ENCODE results near the gene APPBP2.
"Not testable (repeated sequence)": the region's sequence is repeated elsewhere in the genome, so short reads cannot be mapped to it uniquely, and the experiment has no call there.

Gene APPBP2

DNA sequence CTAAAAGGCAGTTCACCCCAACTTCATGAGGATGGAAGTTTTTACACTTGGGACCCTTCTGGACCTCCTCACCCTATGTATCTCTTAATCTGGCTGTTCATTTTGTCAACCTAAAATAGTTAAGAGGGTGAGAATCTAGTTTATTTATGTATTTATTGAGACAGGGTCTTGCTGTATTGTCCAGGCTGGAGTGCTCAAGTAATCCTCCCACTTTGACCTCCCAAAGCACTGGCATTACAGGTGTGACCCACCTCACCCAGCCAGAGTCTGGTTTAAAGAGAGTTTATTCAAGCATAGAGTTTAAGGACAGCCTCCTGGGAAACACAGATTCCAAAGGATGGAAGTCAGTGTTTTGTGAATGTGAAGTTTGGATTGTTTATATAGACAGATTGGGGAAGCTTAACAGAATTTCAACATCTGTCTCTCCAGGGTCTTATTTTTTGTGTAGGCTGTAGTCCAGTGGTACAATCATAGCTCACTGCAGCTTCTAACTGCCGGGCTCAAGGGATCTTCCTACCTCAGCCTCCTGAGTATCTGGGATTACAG is 8.0 kb upstream of the APPBP2 start:
- no peak for DNase-seq (ENCODE audit: low read depth in 3 of 3)

DNA sequence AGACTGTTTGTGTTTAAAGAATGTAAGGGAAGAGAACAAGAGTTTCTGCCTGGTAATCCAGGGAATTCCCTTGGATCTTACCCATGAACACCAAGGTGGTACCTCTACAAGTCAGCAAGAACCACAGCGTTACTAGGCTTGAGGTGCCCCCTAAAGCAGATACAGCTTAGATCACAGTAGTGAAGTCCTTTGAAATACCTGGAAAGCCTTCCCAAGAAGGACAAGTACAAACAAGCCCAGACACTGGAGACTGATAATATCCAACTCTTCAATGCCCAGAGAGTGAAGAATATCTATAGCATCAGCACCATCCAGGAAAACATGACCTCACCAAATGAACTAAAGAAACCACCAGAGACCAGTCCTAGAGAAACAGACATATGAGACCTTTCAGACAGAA is 3.8 kb upstream of the APPBP2 start:
- DNase-seq (ENCODE audit: low read depth in 3 of 3) = no peak

DNA sequence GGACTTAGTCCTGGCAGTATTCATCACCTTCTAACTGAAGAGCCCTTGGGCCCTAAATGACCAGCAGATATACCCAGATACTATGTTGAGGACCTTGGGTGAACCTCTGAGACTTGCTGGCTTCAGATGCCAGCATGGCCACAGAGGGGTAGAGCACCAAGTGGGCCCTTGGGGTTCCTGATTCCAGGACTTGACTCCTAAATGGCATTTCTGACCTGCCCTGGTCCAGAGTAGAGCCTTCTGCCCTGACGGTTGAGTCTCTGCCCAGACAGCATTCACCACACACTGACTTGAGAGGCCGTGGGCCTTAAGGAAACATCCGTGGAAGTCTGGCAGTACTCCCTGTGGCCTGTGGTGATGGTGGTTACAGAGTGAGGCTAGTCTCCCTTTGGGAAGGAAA is 2.8 kb upstream of the APPBP2 start:
- no peak for DNase-seq (ENCODE audit: low read depth in 3 of 3)

DNA sequence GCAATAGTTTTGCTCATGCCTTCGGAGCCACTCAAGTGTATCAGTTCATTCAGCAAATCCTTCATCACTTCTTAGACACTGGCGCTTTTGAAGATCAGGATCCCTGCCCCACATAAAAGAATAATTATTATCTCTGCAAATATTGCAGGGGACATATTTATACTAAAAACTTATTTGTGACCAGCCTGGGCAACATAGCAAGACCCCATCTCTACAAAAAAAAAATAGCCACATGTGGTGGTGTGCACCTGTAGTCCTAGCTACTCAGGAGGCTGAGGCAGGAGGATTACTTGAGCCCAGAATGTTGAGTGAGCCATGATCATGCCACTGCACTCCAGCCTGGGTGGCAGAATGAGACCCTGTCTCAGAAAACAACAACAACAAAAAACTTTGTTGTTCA is 1.7 kb upstream of the APPBP2 start:
- no peak for DNase-seq (ENCODE audit: low read depth in 3 of 3)

DNA sequence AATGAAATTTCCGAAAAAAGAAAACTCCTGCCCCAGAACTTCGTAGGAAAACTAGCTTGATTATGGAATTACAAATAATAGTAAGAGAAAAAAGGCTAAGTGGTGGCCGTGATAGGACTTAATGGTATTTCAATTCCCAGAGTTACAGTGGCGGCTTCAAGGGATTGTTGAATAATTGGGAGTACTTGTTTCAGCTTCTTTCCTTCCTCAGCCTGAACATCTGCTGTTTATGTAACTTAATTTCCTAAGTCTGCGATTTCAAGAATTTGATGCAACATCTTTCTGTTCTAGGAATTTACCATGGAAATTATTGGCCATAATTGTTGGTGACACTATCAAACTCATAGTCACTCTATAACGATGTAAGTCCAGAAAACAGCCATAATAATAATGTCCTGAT is 684 bp upstream of the APPBP2 start:
- DNase-seq (ENCODE audit: low read depth in 3 of 3) = no peak

DNA sequence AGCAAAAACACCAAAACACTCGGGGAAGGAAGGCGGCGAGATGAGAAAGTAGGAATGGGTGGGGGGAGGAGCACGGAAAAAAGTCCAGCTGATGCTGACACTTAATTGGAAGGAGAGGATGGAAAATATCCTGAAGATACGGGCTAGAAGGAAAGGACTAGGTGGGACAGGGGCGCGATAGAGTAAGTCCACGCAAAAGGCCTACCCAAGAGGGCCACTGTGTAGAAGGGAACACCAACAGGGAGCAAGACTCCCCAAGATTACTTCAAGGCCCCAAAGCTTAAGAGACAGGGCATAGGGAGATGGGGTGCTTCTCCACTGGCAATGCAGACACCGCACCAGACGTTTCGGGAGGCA is 736 bp downstream of the APPBP2 start:
- DNase-seq (ENCODE audit: low read depth in 3 of 3) = no peak

DNA sequence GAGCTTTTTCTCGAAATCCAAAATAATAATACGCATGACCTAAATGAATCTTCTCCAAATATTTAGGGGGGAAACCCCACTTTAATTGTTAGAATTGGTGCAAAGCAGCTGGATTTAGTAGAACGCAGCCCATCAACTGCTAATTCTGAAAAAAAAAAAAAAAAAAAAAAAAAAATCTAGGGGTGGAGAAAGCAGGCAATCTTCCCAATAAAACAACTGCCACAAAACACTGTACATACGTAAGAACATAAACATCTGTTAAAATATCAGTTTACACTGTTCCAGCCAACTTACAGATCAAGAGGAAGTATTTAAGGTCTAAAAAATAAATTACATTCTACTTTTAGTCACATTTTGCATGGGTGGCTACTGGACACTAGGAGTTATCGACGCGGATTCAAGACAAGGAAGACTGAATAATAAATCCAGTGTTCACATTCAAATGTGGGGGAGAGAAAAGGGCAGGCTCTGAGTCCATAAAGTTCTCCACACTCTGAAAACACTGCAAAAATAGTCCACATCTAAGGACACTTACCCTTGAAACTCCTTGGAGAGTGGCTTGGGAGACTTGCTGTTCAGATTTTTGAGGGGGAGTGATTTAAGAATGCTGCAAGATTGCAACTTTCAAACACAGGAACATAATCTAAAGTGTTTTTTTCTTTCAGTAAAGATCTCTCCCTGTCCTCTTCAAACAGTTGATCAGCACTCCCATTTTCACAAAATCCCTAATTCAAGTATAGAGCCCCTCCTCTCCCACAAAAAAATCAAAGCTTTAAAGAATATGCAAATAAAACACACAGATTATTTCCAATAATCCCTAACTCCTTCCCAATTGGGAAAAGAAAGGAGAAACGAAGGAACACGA is 1.3 kb downstream of the APPBP2 start:
- no peak for DNase-seq (ENCODE audit: low read depth in 3 of 3)

DNA sequence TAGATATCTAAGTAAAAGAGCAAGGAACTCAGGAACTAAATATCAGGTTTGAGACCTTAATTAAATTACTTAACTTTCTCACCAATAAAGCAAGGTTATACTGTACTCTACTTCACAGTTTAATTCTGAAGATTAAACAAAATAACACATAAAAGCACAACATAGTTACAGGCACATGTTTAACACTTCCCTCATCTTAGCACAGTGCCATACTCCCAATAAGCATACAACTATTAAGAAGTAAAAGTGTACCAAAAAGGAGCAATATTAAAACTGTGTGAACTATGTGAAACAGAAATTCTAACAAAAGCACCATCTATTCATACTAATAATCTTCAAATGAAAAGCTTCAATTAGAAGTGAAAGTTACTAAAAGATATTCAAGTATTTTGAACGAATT is 2.2 kb downstream of the APPBP2 start:
- DNase-seq (ENCODE audit: low read depth in 3 of 3) = no peak

DNA sequence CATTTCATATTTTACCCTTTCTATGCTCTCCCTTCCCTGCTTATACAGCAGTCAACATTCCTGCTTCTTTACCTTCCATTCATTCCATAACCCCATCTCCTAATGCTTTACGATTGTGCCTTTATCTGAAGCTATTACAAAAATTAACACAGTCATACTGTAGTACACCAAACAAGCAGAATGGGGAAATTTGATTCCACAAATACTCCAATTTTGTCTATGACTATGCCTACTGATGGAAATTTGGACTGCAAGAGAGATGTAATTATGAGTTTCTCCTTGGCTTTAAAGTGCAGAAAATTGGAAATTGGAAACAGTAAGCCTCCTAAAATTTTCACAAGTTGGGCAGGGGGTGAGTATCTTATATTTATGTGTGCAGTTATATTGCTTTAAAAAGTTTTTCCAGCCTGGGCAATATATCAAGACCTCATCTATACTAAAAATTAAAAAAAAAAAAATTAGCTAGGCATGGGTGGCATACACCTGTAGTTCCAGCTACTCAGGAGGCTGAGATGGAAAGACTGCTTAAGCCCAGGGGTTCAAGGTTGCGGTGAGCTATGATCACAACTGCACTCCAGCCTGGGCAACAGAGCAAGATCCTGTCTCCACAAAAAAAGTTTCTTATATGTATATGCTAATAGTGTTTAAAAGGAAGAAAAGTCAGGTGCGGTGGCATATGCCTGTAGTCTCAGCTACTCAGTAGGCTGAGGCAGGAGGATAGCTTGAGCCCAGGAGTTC is 3.0 kb downstream of the APPBP2 start:
- no peak for DNase-seq (ENCODE audit: low read depth in 3 of 3)

DNA sequence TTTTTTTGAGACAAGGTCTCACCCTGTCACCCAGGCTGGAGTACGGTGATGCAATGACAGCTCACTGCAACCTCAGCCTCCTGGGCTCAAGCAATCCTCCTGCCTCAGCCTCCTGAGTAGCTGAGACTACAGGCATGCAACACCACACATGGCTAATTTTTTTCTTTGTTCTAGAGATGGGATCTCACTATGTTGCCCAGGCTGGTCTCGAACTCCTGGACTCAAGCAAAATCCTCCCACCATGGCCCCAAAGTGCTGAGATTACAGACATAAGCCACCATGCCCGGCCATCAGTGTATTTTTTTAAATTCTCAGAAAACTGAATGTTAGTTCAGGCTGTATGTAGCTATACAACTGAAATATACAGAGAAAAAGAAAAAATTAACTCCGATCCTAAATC is 6.2 kb downstream of the APPBP2 start:
- DNase-seq (ENCODE audit: low read depth in 3 of 3) = no peak

DNA sequence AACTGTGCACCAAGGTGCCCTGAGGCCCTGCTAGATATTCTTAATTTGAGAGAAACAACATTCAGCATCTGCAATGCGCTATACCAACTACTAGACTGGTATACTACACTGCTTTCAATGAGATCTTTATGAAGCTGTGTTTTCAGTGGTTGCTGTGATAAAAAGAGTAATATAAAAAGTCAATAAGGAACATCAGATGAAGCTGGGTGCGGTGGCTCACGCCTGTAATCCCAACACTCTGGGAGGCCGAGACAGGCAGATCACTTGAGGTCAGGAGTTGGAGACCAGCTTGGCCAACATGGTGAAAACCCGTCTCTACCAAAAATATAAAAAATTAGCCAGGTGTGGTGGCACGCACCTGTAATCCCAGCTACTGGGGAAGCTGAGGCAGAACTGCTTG is 10.4 kb downstream of the APPBP2 start:
- not testable (repeated sequence) for DNase-seq (ENCODE audit: low read depth in 3 of 3)

DNA sequence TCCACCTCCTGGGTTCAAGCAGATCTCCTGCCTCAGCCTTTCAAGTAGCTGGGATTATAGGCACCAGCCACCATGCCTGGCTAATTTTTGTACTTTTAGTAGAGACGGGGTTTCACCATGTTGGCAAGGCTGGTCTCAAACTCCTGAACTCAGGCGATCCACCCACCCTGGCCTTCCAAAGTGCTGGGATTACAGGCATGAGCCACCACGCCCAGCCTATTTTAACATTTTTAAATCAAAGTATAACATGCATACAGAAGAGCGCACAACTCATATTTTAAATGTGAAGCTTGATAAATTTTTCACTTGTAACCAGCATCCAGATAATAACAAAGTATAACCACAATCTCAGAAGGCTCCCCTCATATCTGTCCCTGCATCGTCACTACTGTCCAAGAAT is 10.8 kb downstream of the APPBP2 start:
- not testable (repeated sequence) for DNase-seq (ENCODE audit: low read depth in 3 of 3)

DNA sequence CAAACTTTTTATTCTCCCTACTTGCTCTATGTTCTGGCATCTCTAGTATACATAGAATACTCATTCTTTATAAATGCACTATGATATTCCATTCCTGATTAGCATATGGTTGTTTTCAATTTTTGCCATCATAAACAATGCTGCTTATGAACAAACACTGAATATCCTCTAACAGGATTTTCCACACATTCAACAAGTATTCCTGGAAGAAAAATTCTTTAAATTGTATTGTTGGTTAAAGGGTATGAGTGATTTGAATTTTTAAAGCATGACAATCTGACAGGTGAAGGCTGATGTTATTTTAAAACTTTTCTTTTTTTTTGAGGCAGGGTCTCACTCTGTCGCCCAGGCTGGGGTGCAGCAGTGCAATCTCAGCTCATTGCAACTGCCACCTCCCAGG is 11.5 kb downstream of the APPBP2 start:
- no peak for DNase-seq (ENCODE audit: low read depth in 3 of 3)

DNA sequence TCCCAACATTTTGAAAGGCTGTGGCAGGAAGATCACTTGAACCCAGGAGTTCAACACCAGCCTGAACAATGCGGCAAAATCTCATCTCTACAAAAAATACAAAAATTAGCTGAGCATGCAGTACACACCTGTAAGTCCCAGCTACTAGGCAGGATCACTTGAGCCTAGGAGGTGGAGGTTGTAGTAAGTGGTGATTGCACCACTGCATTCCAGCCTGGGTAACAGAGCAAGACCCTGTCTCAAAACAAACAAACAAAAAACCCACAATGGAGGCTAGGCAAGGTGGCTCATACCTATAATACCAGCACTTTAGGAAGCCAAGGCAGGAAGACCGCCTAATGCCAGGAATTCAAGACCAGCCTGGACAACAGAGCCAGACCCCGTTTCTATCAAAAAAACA is 12.0 kb downstream of the APPBP2 start:
- DNase-seq (ENCODE audit: low read depth in 3 of 3) = no peak

DNA sequence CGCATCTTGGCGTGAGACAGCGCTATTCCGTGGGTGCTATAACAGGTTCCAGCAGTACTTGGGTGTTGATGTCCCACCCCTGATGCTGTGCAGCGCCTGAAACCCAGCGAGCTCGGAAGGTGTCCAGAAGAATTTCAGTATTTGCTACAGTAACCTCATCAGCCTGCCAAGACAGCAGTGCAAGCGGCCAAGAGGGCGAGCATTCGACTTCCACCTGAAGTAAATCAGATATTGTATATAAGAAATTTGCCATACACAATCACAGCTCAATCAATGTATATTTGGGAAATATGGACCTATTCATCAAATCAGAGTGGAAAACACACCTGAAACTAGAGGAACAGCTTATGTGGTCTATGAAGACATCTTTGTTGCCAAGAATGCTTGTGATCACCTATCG is 13.0 kb downstream of the APPBP2 start:
- DNase-seq (ENCODE audit: low read depth in 3 of 3) = no peak

DNA sequence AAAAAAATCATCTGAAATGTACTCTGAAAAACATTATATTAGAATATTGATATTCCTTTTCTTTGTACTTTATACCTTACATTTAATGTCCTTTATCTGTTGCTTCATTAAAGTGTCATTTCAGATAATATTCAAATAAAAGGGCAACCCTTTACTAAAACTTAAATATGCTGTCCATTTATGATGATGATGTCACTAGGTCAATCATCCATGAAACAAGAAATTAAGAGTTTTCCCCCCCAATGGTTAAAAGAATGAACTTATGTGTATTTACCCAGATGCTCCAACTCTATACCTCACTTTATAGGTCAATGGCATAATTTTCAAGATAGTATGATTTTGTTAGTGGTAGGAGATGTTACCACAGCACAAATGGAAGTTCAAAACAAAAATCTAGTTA is 15.3 kb downstream of the APPBP2 start:
- no peak for DNase-seq (ENCODE audit: low read depth in 3 of 3)

DNA sequence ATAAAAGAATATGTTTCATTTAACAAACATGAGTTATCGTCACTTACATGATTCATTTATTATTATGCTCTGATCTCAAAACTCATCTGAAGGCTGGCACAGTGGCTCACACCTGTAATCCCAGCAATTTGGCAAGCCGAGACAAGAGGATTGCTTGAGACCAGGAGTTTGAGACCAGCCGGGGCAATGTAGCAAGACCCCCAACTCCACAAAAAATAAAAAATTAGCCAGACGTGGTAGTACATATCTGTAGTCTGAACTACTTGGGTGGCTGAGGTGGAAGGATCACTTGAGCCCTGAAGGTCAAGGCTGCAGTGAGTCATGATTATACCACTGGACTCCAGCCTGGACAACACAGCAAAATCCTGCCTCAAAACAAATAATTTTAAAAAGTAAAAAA is 16.0 kb downstream of the APPBP2 start:
- DNase-seq (ENCODE audit: low read depth in 3 of 3) = no peak

DNA sequence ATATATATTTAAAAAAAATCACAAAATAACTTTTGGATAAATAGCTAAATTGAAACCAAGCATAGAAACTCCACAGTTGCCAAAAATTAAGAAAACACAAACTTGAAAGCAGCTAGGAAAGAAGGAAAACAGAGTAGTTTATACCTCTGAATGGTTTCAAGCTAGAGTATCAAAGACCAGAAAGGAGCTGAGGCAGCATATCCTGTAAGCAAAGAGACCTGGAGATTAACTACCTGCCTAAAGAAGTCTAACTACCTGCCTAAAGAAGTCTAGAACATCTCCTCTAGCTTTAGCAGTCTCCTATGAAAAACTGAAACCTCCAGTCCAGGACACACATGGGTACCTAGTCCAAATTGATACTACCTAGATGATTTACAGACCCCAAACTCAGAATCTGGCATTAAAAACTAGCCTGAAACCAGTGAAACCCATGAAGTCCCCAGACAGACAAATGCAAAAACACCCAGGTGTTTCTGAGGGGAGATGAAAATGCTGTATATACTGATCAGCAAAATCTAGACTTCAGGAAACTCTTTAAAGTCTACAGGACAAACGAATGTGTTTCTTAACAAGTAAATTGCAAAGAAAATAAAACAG is 17.6 kb downstream of the APPBP2 start:
- no peak for DNase-seq (ENCODE audit: low read depth in 3 of 3)

DNA sequence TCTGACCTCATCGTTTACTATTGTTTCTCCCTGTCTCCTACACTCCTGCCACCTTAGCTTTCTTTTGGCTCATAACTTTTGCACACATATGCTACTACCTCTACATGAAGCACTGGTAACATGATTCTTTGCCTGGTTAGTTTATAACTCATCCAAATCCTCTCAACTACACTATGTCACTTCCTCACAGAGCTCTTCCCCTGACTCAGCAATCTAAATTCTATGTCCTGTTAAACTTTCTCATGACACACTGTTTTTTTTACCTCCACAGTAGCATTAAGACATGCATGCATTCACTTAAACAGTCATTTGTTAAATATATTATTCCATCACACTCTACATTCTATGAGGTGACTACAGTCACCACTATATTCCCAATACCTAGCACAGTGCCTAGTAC is 19.7 kb downstream of the APPBP2 start:
- no peak for DNase-seq (ENCODE audit: low read depth in 3 of 3)

DNA sequence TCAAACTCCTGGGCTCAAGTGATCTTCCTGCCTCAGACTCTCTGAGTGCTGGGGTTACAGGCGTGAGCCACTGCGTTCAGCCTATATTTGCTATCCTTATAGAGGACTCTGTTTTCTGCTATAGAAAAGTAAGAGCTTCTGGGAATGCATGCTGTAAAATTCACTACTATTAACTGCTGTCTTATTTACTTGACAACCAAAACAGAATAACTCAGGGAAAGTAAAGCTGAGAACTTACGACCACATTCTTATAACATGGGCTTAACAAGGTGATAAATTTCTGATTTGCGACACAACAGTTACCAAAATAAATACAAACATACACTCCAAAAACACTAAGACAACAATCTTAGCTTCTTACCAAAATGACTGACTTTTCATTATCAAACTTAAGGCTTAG is 23.9 kb downstream of the APPBP2 start:
- DNase-seq (ENCODE audit: low read depth in 3 of 3) = no peak

DNA sequence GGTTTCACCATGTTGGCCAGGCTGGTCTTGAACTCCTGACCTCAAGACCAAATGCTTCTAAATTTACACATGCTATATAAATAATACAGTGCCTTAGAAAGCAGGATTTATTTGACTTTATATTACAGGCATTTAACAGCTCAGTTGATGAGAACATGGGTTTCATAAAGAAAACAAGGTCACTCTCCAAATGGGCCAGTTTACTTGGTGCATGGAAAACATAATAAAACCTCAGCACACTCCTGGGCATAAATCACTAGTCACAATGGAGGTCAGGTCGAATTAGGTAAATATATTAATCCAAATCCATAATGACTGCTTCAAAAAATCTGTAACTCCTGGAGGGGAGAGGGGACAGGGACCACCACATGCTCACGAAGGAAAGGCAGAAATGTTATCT is 24.5 kb downstream of the APPBP2 start:
- no peak for DNase-seq (ENCODE audit: low read depth in 3 of 3)

DNA sequence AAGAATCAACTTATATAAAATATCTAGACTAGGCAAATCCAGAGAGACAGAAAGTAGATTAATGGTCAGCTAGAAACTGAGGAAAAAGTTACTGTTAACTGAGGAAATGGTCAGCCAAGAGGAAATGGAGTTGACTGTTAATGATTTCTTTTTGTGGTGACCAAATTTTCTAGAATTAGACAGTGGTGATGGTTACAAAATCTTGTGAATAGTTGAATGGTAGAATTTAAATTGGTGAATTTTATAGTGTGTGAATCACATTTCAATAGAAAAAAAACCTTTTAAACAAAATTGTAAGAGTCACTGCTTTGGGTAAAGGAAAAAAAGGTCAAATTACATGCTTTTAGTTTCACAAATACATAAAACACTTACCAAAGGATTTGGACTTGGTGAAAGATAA is 30.0 kb downstream of the APPBP2 start:
- no peak for DNase-seq (ENCODE audit: low read depth in 3 of 3)

DNA sequence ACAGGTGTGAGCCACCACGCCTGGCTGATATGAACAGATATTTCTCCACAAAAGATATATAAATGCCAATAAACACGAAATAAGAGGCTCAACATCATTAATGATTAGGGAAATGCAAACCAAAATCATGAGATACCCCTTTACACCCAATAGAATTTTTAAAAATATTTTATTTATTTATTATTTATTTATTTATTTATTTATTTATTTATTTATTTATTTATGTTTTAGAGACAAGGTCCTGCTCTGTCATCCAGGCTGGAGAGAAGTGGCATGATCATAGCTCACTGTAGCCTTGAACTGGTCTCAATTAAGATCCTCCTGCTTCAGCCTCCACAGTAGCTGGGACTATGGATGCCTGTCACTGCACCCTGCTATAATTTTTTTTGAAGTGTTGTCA is 30.8 kb downstream of the APPBP2 start:
- DNase-seq (ENCODE audit: low read depth in 3 of 3) = no peak
